Cardiac fibroblast (primary cell): ENCODE data around the gene LSP1.

Experiments used
- DNase-seq, 2 donors: peaks; one replicate each; pipeline versions ENCODE4 v3.0.0 to v3.0.0-alpha.2; 2010; ENCODE audit warnings: low read depth in 2 of 2
- H3K4me3 ChIP-seq, 2 donors: replicated peaks in 1 of 2; 1 replicate in 1 of 2; 2 replicates in 1 of 2; pipeline ENCODE4 v1.5.1; 2011; ENCODE audit warnings: low read depth in 2 of 2, low read length in 2 of 2, mild to moderate bottlenecking in 2 of 2, moderate library complexity in 1 of 2
- CTCF ChIP-seq: IDR thresholded peaks from one replicate; pipeline ENCODE4 v1.5.1; 2011; ENCODE audit warnings: low read depth, mild to moderate bottlenecking, low read length, inconsistent platforms

Gene LSP1

GRCh38 chr11:1913271-1914060 lies 60.6 kb downstream of the LSP1 start:
- no peak for DNase-seq
- TF ChIP-seq CTCF, result no peak
- H3K4me3 ChIP-seq, result no peak overlapping the region

GRCh38 chr11:1915795-1916131 lies 62.9 kb downstream of the LSP1 start:
- H3K4me3 ChIP-seq, result no peak overlapping the region
- DNase-seq, result no peak
- no peak for TF ChIP-seq CTCF

GRCh38 chr11:1916132-1916985 lies 63.5 kb downstream of the LSP1 start:
- TF ChIP-seq CTCF, result no peak
- DNase-seq, result no peak
- H3K4me3 ChIP-seq, result no peak overlapping the region

DNA sequence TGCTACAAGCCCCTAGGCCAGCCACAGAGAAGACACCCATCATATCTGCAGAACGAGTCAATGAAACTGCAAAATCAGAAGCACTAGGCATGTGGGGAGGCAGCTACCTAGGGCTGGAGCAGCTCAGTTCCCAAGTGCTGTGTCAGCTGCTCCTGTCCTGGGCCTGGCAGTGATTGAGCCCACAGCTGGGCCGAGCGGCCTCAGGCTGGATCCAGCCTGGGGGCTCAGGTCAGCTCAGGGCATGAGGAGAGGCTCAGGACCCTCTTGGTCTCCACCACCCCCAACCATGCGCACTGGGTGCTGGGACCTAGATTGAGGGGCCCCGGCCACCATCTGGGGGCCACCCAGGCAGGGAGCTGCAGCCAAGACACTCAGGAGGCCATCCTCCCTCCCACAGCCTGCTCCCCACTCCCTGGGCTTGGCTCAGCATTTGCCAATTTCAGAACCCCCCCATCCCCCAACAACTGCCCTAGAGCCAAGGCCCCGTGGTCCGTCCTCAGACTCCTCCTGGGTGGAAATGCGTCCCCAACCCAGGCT lies 64.2 kb downstream of the LSP1 start:
- DNase-seq, result no peak
- no peak for TF ChIP-seq CTCF
- no peak overlapping the region for H3K4me3 ChIP-seq

DNA sequence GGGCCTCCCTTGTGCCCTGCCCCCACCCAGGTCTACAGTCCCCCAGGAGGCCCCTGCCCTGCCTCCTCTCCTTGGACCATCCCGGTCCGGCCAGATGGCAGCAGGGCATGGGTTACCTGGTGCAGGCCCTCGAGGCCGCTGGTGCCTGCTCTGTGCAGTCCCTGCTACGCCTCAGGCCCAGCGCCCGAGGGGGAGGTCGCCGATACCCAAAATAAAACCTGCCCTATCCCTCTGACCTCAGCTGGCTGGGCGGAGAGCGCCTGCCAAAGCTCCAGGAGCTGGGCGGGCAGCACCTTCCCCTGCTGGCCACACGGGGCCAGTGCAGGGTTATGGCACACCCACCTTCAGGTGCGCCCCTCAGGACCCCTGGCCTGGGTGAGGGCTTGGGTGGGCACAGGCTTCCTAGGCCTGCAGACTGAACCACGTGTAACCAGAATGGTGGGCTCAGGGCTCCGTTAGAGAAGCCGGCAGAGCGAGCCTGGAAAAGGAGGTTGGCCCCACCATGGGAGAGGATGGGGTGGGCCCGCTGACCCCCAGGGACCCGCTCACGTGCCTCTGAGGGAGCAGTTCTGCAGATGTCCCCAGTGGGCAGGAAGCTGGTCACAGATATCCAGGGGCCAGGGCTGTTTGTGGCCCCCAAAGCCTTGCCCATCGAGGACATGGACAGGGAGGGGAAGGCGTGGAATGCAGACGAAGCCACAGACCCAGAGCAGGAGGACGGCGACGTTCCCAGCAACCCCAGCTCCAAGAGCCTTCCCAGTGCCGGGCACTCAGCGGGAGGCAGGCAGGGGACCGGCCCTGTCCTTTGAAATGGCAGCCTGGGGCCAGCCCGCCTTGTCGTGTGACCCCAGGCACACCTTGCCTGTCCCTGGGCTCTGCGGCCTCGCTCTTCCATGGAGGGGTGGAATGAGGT lies 64.9 kb downstream of the LSP1 start:
- no peak for DNase-seq
- peak; percentile 68 for TF ChIP-seq CTCF
- no peak overlapping the region for H3K4me3 ChIP-seq
